ENCODE data around the gene ITGB8.

Gene ITGB8

DNA sequence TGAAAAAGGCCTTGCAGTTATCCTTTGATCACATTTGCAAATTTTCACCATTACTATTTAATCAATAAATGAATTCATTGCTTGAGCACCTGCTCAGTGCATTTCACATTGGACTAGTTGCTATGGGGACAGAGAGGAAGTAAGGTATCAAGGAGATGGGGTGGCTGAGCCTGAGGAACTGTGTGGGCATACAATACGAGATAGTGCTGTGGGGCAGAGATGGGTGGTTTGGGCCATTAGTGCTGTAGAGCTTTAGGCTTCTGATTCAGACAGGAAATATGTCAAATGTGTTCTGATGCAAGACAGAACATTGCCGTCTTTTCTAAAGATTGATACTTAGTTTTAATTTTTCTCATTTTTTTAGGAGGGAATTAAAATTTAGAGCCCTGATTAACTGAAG is 13.2 kb downstream of the ITGB8 start:
- H3K27me3 ChIP-seq (replicated peaks; ENCODE audit: control insufficient read depth, insufficient read depth, low read length): no peaks in the 10 kb centered on the region
- no peaks in the 10 kb centered on the region for H3K9me3 ChIP-seq (ENCODE audit: control insufficient read depth, low read length)
- no peak overlapping the region for H3K4me3 ChIP-seq (ENCODE audit: low read length)

DNA sequence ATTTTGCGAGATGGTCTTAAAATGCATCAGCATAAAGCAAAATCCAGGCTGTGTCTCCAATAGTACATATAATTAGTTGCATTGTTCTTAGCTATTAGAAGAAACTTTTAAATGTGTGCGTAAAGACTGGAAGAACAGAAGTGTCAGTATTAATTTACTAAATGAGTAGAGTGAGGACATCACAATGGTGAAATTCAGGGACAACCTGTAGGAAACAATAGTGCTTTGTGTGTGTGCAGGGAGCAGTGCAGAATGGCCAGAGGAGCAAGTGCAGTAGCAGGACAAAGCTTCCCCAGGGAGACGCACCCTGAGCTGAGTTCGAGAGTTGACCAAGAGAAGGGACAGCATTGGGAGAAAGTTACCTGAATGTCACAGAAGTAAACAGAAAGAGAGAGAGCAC is 13.7 kb downstream of the ITGB8 start:
- no peaks in the 10 kb centered on the region for H3K9me3 ChIP-seq (ENCODE audit: control insufficient read depth, low read length)
- H3K4me3 ChIP-seq (ENCODE audit: low read length): no peak overlapping the region
- no peaks in the 10 kb centered on the region for H3K4me1 ChIP-seq (ENCODE audit: control insufficient read depth, insufficient read depth, low read length)
- no peaks in the 10 kb centered on the region for H3K27me3 ChIP-seq (replicated peaks; ENCODE audit: control insufficient read depth, insufficient read depth, low read length)
- H3K36me3 ChIP-seq (ENCODE audit: control insufficient read depth, insufficient read depth, low read length, severe bottlenecking): no peaks in the 10 kb centered on the region
- no peak overlapping the region for H3K9ac ChIP-seq (ENCODE audit: low read length)
- no peak for DNase-seq (ENCODE audit: low read depth)

More for the DNA sequence above, 13.2 kb downstream of the ITGB8 start:
- no peak for DNase-seq (ENCODE audit: low read depth)
- Histone ChIP-seq H3K9ac (ENCODE audit: low read length) (no peak overlapping the region), H3K4me1 (ENCODE audit: control insufficient read depth, insufficient read depth, low read length) (no peaks in the 10 kb centered on the region), H3K36me3 (ENCODE audit: control insufficient read depth, insufficient read depth, low read length, severe bottlenecking) (no peaks in the 10 kb centered on the region)

DNA sequence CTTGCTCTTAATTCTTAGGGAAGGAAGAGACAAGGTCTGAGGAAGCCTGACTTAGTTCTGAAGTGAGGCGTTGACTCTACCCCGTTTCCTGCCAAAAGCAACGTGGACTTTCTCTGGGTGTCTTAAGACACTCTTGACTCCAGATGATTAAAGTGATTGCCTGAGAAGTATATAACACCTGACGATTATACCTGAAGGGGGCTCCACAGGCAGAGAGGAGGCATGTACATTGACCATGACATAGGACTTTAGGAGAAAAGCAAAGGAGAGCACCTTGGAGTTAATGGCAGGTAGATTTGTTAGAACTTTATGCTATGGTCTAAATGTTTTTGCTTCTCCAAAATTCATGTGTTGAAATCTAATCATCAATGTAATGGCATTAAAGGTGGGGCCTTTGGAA is 15.9 kb downstream of the ITGB8 start:
- H3K4me3 ChIP-seq (ENCODE audit: low read length): no peak overlapping the region
- H3K4me1 ChIP-seq (ENCODE audit: control insufficient read depth, insufficient read depth, low read length): peaks cover 13% of the 10 kb centered on the region
- no peaks in the 10 kb centered on the region for H3K36me3 ChIP-seq (ENCODE audit: control insufficient read depth, insufficient read depth, low read length, severe bottlenecking)
- no peak for DNase-seq (ENCODE audit: low read depth)
- H3K9ac ChIP-seq (ENCODE audit: low read length): no peak overlapping the region
- H3K27me3 ChIP-seq (replicated peaks; ENCODE audit: control insufficient read depth, insufficient read depth, low read length): no peaks in the 10 kb centered on the region
- no peaks in the 10 kb centered on the region for H3K9me3 ChIP-seq (ENCODE audit: control insufficient read depth, low read length)

DNA sequence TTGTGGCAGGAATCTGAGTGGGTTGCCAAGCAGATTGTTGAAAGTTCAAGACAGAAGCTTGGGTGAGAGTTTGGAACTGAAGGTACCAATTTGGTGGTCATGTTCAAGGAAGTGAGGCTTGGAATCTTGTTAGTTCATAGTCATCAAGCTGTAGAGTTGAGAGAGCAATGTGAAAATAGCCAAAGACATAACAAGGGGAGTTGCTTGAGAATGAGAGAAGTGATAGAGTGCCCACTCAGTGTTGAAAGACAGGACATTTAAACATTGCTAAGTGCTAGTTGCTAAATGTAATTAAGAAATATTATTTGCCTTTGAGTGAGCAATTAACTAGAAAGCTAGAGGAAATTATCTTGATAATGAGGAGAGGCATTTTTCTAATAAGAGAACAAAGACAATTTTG is 17.0 kb downstream of the ITGB8 start:
- H3K27me3 ChIP-seq (replicated peaks; ENCODE audit: control insufficient read depth, insufficient read depth, low read length): no peaks in the 10 kb centered on the region
- no peak overlapping the region for H3K4me3 ChIP-seq (ENCODE audit: low read length)
- peaks cover 24% of the 10 kb centered on the region for H3K4me1 ChIP-seq (ENCODE audit: control insufficient read depth, insufficient read depth, low read length)
- H3K36me3 ChIP-seq (ENCODE audit: control insufficient read depth, insufficient read depth, low read length, severe bottlenecking): no peaks in the 10 kb centered on the region
- no peak for DNase-seq (ENCODE audit: low read depth)
- H3K9ac ChIP-seq (ENCODE audit: low read length): no peak overlapping the region
- H3K9me3 ChIP-seq (ENCODE audit: control insufficient read depth, low read length): no peaks in the 10 kb centered on the region

DNA sequence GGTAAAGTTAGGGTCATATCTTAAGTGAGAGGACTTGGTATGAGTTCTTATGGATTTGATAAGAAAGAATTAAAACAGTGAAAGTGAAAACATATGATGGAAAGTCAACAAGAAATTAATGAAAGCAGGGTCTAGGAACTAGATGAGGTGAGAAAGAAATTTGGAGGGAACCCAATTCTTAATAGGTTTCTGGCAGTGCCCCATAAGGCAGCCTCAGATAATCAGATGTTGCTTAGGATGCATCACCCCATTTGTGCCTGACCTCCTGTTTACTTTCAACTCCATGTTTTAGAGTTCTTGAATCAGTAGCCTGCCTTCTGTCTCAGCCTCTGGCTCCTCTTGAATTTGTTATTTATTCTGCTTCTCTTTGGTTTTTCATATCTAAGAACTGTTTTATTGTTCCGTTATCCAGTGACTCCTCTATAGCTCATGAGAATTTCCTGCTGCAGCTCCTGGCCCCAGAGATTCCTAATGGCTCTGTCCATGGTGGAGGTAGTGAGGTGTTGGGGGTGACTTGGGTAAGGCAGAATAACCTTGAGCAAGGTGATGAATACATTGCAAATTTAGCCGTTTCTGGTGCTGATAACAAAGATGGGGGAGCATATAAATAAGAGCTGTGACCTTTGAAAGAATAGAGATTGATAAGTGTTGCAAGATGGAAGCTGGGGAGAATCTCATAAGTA is 17.6 kb downstream of the ITGB8 start:
- Histone ChIP-seq H3K9ac (ENCODE audit: low read length) (no peak overlapping the region), H3K27me3 (replicated peaks; ENCODE audit: control insufficient read depth, insufficient read depth, low read length) (no peaks in the 10 kb centered on the region), H3K4me1 (ENCODE audit: control insufficient read depth, insufficient read depth, low read length) (peaks cover 29% of the 10 kb centered on the region), H3K4me3 (ENCODE audit: low read length) (no peak overlapping the region), H3K36me3 (ENCODE audit: control insufficient read depth, insufficient read depth, low read length, severe bottlenecking) (no peaks in the 10 kb centered on the region), H3K9me3 (ENCODE audit: control insufficient read depth, low read length) (no peaks in the 10 kb centered on the region)
- DNase-seq (ENCODE audit: low read depth): no peak

DNA sequence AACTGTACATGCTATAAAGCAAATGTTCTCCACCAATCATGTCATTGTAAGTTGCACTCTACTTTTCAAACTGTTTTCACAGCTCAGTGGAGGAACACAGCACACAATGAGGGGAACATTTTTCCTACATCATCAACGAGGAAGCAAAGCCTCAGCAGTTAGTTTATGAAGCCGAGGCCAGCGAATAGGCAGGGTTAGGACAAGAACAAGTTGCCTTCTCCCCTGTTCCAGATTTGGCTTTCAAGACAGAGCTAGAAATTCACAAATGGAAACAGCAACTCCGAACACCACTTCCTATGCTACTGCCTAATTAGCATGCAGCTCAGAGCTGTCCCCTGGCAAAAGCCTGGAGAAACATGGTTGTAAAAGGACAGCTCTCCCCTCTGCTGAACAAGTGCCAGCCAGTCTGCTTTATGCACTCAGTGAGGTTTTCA is 19.8 kb downstream of the ITGB8 start:
- H3K36me3 ChIP-seq (ENCODE audit: control insufficient read depth, insufficient read depth, low read length, severe bottlenecking): no peaks in the 10 kb centered on the region
- peaks cover 30% of the 10 kb centered on the region for H3K4me1 ChIP-seq (ENCODE audit: control insufficient read depth, insufficient read depth, low read length)
- H3K27me3 ChIP-seq (replicated peaks; ENCODE audit: control insufficient read depth, insufficient read depth, low read length): no peaks in the 10 kb centered on the region
- peak overlapping the region; percentile 41 for H3K9ac ChIP-seq (ENCODE audit: low read length)
- H3K9me3 ChIP-seq (ENCODE audit: control insufficient read depth, low read length): no peaks in the 10 kb centered on the region
- peak overlapping the region; percentile 18 for H3K4me3 ChIP-seq (ENCODE audit: low read length)
- DNase-seq (ENCODE audit: low read depth): peak; percentile 32

DNA sequence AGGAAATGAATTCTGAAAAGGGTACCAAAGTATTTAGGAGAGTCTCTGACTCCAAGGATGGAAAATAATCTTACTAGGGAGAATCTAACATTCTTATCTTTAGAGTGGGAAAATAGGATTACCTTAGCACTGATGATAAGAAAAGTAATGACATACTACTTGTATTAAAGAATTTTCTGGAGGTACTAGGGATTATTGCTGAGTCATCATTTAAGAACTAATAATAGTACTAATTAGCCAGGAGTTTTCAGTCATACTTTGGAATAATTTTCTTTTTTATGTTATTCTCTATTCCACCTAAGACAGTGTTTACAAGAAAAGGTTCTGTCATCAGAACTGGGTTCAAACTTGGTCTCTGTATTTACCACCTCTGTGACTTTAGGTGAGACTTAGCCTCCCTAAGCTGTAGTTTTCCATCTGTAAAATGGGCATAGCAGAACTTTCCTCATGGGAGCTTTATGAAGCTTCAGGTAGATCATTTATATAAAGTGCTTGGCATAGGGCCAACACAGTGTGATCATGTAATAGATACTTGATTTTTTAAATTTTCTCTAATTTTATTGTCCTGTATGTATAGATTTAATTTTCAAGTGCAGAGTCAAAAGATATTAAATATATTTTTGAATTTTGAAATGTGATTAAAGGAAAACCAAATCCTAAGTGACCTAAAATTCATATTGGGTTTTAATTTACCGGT is 20.4 kb downstream of the ITGB8 start:
- DNase-seq (ENCODE audit: low read depth): no peak
- Histone ChIP-seq H3K27me3 (replicated peaks; ENCODE audit: control insufficient read depth, insufficient read depth, low read length) (no peaks in the 10 kb centered on the region), H3K9me3 (ENCODE audit: control insufficient read depth, low read length) (no peaks in the 10 kb centered on the region), H3K4me3 (ENCODE audit: low read length) (peak overlapping the region; percentile 52), H3K9ac (ENCODE audit: low read length) (peak overlapping the region; percentile 41), H3K4me1 (ENCODE audit: control insufficient read depth, insufficient read depth, low read length) (peaks cover 30% of the 10 kb centered on the region), H3K36me3 (ENCODE audit: control insufficient read depth, insufficient read depth, low read length, severe bottlenecking) (no peaks in the 10 kb centered on the region)

DNA sequence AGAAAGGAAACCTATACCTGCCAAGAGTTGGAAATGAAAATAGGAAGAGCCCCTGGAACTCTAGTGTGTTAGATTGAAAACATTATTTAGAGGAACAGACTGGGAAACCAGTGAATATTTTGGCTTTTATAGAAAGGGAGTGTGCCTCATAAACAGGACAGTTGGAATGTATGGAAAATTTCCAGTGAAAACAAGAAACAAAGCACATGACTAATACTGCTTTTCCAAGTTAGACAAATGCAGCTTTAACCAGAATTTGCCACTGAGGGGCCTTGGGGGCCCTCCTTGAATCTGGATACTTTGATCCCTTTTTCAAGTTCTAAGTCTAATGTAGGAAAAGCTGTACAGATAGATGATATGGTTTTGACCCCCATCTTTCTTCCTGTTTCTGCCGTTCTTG is 21.2 kb downstream of the ITGB8 start:
- peak; percentile 66 for DNase-seq (ENCODE audit: low read depth)
- Histone ChIP-seq H3K9me3 (ENCODE audit: control insufficient read depth, low read length) (no peaks in the 10 kb centered on the region), H3K4me1 (ENCODE audit: control insufficient read depth, insufficient read depth, low read length) (peaks cover 30% of the 10 kb centered on the region), H3K4me3 (ENCODE audit: low read length) (peak overlapping the region; percentile 52), H3K27me3 (replicated peaks; ENCODE audit: control insufficient read depth, insufficient read depth, low read length) (no peaks in the 10 kb centered on the region), H3K36me3 (ENCODE audit: control insufficient read depth, insufficient read depth, low read length, severe bottlenecking) (no peaks in the 10 kb centered on the region), H3K9ac (ENCODE audit: low read length) (peak overlapping the region; percentile 46)

DNA sequence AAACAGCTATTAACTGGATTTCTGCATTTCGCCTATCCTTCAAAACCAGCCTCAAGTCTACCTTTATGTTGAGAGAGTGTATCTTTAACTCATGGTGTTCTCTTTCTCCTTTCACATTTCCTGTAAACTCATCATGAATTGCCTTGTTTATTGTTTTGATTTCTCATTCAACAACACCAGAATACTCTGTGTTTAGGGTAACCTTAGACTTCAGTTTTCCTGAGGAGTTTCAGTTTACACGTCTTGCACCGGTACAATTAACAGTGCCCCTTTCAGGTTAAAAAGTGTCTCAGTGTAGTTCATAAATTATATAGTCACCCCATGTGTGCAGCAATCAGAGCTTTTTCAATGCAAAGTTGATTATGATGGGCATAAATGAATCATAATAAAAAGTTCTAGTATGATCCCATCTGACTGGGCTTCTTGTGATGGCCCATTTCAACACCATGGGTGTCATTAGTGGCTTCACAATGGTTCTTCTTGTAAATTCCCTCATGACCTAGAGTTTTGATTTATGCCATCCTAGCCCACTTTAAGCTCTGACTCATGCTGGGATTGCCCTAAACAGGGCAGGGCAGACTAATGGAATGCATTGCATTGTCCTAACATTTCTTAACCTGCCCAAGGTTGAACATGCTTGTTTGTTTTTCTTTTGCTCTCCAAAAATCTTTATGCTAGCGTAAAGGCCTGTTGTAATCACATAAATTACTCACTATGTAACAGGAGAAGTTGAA is 22.0 kb downstream of the ITGB8 start:
- peak overlapping the region; percentile 46 for H3K9ac ChIP-seq (ENCODE audit: low read length)
- no peaks in the 10 kb centered on the region for H3K27me3 ChIP-seq (replicated peaks; ENCODE audit: control insufficient read depth, insufficient read depth, low read length)
- no peaks in the 10 kb centered on the region for H3K9me3 ChIP-seq (ENCODE audit: control insufficient read depth, low read length)
- H3K36me3 ChIP-seq (ENCODE audit: control insufficient read depth, insufficient read depth, low read length, severe bottlenecking): no peaks in the 10 kb centered on the region
- peaks cover 30% of the 10 kb centered on the region for H3K4me1 ChIP-seq (ENCODE audit: control insufficient read depth, insufficient read depth, low read length)
- peak; percentile 47 for DNase-seq (ENCODE audit: low read depth)
- H3K4me3 ChIP-seq (ENCODE audit: low read length): peak overlapping the region; percentile 52

DNA sequence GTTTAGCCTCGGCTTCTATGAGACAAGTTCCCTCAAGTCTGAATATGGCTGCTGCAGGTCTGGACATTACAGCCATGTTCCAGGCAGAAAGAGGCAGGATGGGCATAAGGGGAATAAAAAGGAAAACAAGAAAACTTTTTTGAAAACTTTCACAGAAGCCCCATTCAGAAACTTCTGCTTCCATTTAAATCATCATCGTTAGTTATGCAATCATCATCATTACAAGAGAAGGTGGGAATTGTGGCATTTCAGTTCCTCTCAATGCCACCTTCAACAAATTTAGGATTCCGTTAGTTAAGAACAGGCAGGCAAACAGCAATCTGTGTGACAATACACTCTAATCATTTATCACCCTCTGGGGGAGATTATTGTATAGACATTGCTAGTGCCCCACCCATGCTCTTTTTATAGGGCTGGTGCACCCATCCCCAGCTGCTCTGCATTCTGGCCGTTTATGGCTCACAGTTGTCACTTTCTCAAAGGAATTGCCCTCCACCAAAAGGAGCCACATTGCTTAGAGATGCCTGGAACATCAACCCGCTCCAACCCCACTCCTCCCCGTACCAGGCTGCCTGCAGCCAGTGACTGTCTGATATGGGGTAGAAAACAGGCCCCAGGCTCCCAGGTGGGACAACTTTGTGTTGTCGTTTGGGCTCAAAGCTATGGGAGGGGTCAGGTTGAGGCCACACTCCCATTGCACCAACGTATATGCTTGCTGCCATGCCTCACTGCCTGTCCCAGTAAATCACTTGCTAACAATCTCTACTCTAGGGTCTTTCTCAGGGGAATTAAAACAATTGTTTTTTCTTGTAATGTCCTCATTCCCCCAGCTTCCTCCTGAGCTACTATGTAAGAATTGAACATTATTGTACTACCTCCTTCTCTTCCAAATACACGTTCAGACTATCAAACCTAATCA is 24.2 kb downstream of the ITGB8 start:
- H3K36me3 ChIP-seq (ENCODE audit: control insufficient read depth, insufficient read depth, low read length, severe bottlenecking): no peaks in the 10 kb centered on the region

More for the DNA sequence above, 24.2 kb downstream of the ITGB8 start:
- Histone ChIP-seq H3K4me3 (ENCODE audit: low read length) (no peak overlapping the region), H3K4me1 (ENCODE audit: control insufficient read depth, insufficient read depth, low read length) (peaks cover 32% of the 10 kb centered on the region), H3K27me3 (replicated peaks; ENCODE audit: control insufficient read depth, insufficient read depth, low read length) (no peaks in the 10 kb centered on the region), H3K9me3 (ENCODE audit: control insufficient read depth, low read length) (no peaks in the 10 kb centered on the region), H3K9ac (ENCODE audit: low read length) (no peak overlapping the region)
- no peak for DNase-seq (ENCODE audit: low read depth)

All from adipocyte (in vitro differentiated cells).